HEK293 (cell line): ENCODE data around the gene PPM1K.

Experiments used
- CTCF ChIA-PET: fragments of 350-600 bp; formaldehyde crosslinking; extraction: SDS; loops from one replicate; lab custom pipeline; 2021; ENCODE audit warnings: antibody characterized with exemption; lab: Yijun Ruan, JAX
- POLR2A ChIA-PET: fragments of 300-600 bp; formaldehyde crosslinking; extraction: SDS; loops from one replicate; lab custom pipeline; 2020; ENCODE audit warnings: antibody characterized with exemption, inconsistent platforms; lab: Yijun Ruan, JAX
- H3K27ac ChIP-seq: fragments of 200-500 bp; sonication (Bioruptor generic); 2 replicates; pipeline ENCODE4 v1.5.1; 2014; ENCODE audit warnings: low read depth, low read length, control low read depth, inconsistent platforms; ENCODE audit errors: extremely low read depth
- H3K36me3 ChIP-seq, 2 experiments: fragments of 200-500 bp in 1 of 2; sonication (Bioruptor generic) in 1 of 2; 1 replicate in 1 of 2; 2 replicates in 1 of 2; pipeline ENCODE4 v1.5.1; 2014 to 2017; ENCODE audit warnings: inconsistent platforms in 2 of 2, low read length in 2 of 2; ENCODE audit not compliant: control insufficient read depth in 2 of 2, insufficient read depth in 1 of 2
- H3K4me1 ChIP-seq: fragments of 200-500 bp; sonication (Bioruptor generic); 2 replicates; pipeline ENCODE4 v1.5.1; 2014; ENCODE audit warnings: mild to moderate bottlenecking, low read length, inconsistent platforms; ENCODE audit not compliant: control insufficient read depth, insufficient read depth
- H3K4me3 ChIP-seq: 2 replicates; pipeline ENCODE4 v1.5.1; 2011; ENCODE audit warnings: low read depth, mild to moderate bottlenecking, control low read depth, low read length, moderate library complexity
- H3K9me3 ChIP-seq: fragments of 200-500 bp; sonication (Bioruptor generic); 2 replicates; pipeline ENCODE4 v1.5.1; 2014; ENCODE audit warnings: low read depth, low read length, inconsistent platforms; ENCODE audit not compliant: control insufficient read depth, insufficient read depth
- GLI2 ChIP-seq: fragments of 450-650 bp; formaldehyde crosslinking; IDR thresholded peaks from 2 replicates; pipeline ENCODE4; 2017; ENCODE audit warnings: missing biosample characterization, missing genetic modification characterization, low read depth, borderline replicate concordance
- GLIS1 ChIP-seq: fragments of 450-650 bp; formaldehyde crosslinking; IDR thresholded peaks from 2 replicates; pipeline ENCODE4 v1.5.1; 2016; ENCODE audit warnings: missing biosample characterization, missing genetic modification characterization
- IKZF3 ChIP-seq: fragments of 450-650 bp; IDR thresholded peaks from 2 replicates; pipeline ENCODE4 v1.5.0; 2018; ENCODE audit warnings: missing biosample characterization, mild to moderate bottlenecking, missing genetic modification characterization, moderate library complexity
- KLF16 ChIP-seq: fragments of 450-650 bp; formaldehyde crosslinking; IDR thresholded peaks from 2 replicates; pipeline ENCODE4 v1.5.1; 2017; ENCODE audit warnings: missing biosample characterization, missing genetic modification characterization
- MZF1 ChIP-seq: fragments of 450-650 bp; formaldehyde crosslinking; IDR thresholded peaks from 2 replicates; pipeline ENCODE4 v1.5.1; 2017; ENCODE audit warnings: missing biosample characterization, missing genetic modification characterization, borderline replicate concordance
- RBAK ChIP-seq: fragments of 450-650 bp; formaldehyde crosslinking; IDR thresholded peaks from 2 replicates; pipeline ENCODE4 v1.5.1; 2016; ENCODE audit warnings: missing biosample characterization, missing genetic modification characterization
- SP2 ChIP-seq: fragments of 450-650 bp; formaldehyde crosslinking; IDR thresholded peaks from 2 replicates; pipeline ENCODE4 v1.5.1; 2016; ENCODE audit warnings: missing biosample characterization, missing genetic modification characterization
- ZFP37 ChIP-seq: fragments of 450-650 bp; formaldehyde crosslinking; IDR thresholded peaks from 2 replicates; pipeline ENCODE4 v1.5.1; 2016; ENCODE audit warnings: missing biosample characterization, missing genetic modification characterization
- ZNF132 ChIP-seq: fragments of 450-650 bp; formaldehyde crosslinking; IDR thresholded peaks from 2 replicates; pipeline ENCODE4 v1.5.1; 2017; ENCODE audit warnings: missing biosample characterization, missing genetic modification characterization, borderline replicate concordance
- ZNF202 ChIP-seq: fragments of 450-650 bp; formaldehyde crosslinking; IDR thresholded peaks from 2 replicates; pipeline ENCODE4 v1.5.1; 2016; ENCODE audit warnings: missing biosample characterization, missing genetic modification characterization, borderline replicate concordance
- ZNF221 ChIP-seq: fragments of 450-650 bp; formaldehyde crosslinking; IDR thresholded peaks from 2 replicates; pipeline ENCODE4 v1.5.1; 2017; ENCODE audit warnings: missing biosample characterization, missing genetic modification characterization, borderline replicate concordance
- ZNF266 ChIP-seq: fragments of 450-650 bp; formaldehyde crosslinking; IDR thresholded peaks from 2 replicates; pipeline ENCODE4 v1.5.1; 2016; ENCODE audit warnings: missing biosample characterization, missing genetic modification characterization, low read depth
- ZNF292 ChIP-seq: fragments of 450-650 bp; formaldehyde crosslinking; IDR thresholded peaks from 2 replicates; pipeline ENCODE4 v1.5.1; 2016; ENCODE audit warnings: low read depth, missing biosample characterization, missing genetic modification characterization, borderline replicate concordance
- ZNF335 ChIP-seq: fragments of 450-650 bp; formaldehyde crosslinking; conservative IDR thresholded peaks from 2 replicates; pipeline ENCODE4 v1.5.1; 2016; ENCODE audit warnings: missing biosample characterization, missing genetic modification characterization
- ZNF354C ChIP-seq: fragments of 450-650 bp; formaldehyde crosslinking; IDR thresholded peaks from 2 replicates; pipeline ENCODE4 v1.5.1; 2016; ENCODE audit warnings: missing biosample characterization, missing genetic modification characterization, low read depth, borderline replicate concordance
- ZNF426 ChIP-seq: fragments of 450-650 bp; formaldehyde crosslinking; IDR thresholded peaks from 2 replicates; pipeline ENCODE4 v1.5.1; 2017; ENCODE audit warnings: missing biosample characterization, missing genetic modification characterization, mild to moderate bottlenecking, inconsistent platforms, moderate library complexity
- ZNF548 ChIP-seq: fragments of 450-650 bp; formaldehyde crosslinking; IDR thresholded peaks from 2 replicates; pipeline ENCODE4 v1.5.1; 2016; ENCODE audit warnings: missing biosample characterization, missing genetic modification characterization
- ZNF560 ChIP-seq: fragments of 450-650 bp; formaldehyde crosslinking; IDR thresholded peaks from 2 replicates; pipeline ENCODE4 v1.5.1; 2017; ENCODE audit warnings: missing biosample characterization, missing genetic modification characterization, borderline replicate concordance
- ZSCAN23 ChIP-seq: fragments of 450-650 bp; formaldehyde crosslinking; IDR thresholded peaks from 2 replicates; pipeline ENCODE4 v1.5.1; 2016; ENCODE audit warnings: missing biosample characterization, missing genetic modification characterization
- TF ChIP-seq, protein P1 (sequence below): fragments of 450-650 bp; formaldehyde crosslinking; IDR thresholded peaks from 2 replicates; pipeline ENCODE4 v1.5.1; 2016; ENCODE audit warnings: missing biosample characterization, missing genetic modification characterization
- TF ChIP-seq, protein P2 (sequence below): fragments of 450-650 bp; formaldehyde crosslinking; IDR thresholded peaks from 2 replicates; pipeline ENCODE4 v1.5.1; 2016; ENCODE audit warnings: missing biosample characterization, missing genetic modification characterization
- TF ChIP-seq, protein P3 (sequence below): fragments of 450-650 bp; formaldehyde crosslinking; IDR thresholded peaks from 2 replicates; pipeline ENCODE4 v1.5.1; 2016; ENCODE audit warnings: missing biosample characterization, missing genetic modification characterization

Gene PPM1K

DNA sequence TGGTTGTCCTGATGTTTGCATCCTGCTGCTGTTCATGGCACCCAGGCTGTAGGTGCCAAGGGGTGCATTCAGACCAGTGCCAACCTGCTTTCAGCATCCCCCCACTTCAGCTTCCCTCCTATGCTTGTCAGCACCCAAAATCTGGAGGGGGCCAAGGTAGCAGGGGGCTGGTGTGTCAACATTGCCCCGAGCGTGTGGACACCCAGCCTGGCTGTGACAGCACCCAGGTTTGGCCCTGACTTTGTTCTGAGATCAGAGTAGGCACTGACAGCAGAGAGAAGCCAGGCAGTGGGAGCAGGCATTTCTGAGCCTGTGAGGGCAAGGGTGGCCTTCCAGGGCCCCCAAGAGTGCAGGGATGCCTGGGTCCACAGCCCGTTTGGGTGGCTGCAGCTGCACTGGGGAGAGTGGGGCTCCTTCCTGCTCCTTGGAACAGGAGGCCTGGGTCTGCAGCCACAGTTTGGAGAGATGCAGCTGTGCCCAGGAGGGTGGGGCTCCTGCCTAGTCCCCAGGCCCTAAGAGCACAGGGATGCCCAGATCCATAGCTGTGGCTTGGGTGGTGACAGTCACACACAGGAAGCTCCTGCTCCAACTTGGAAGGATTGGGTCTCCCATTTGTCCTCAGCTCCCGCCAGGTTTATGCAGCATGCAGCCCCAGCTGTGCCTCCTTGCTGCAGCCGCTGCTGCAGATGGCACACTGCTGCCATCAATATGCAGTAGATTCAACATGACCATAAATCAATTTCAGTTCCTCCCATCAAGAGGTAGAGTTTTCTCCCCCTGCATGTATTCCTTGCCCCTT, 12.3 kb upstream of the PPM1K start:
- H3K36me3 ChIP-seq = no peaks in the 10 kb centered on the region
- POLR2A ChIA-PET = interaction anchor here (2.5 kb wide), 1 partner anchor 13 kb away, joined by 7 read pairs; the partner anchor contains the start of gene PPM1K
- CTCF ChIA-PET = no interaction called here
- no peak for TF ChIP-seq ZNF221
- TF ChIP-seq GLIS1 (tag by site-specific recombination) = no peak
- TF ChIP-seq, protein P1, sequence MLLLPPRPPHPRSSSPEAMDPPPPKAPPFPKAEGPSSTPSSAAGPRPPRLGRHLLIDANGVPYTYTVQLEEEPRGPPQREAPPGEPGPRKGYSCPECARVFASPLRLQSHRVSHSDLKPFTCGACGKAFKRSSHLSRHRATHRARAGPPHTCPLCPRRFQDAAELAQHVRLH (tag by site-specific recombination) = no peak
- TF ChIP-seq MZF1 = no peak
- TF ChIP-seq SP2 (tag by site-specific recombination) = no peak
- no peak for TF ChIP-seq ZNF354C
- TF ChIP-seq ZNF335 (tag by site-specific recombination) = no peak
- TF ChIP-seq, all 188 proteins: peak for 0
- no peak overlapping the region for H3K4me3 ChIP-seq
- no peak overlapping the region for H3K27ac ChIP-seq
- H3K9me3 ChIP-seq = no peaks in the 10 kb centered on the region
- no peaks in the 10 kb centered on the region; the same call in 1 of the 2 replicates for H3K4me1 ChIP-seq

DNA sequence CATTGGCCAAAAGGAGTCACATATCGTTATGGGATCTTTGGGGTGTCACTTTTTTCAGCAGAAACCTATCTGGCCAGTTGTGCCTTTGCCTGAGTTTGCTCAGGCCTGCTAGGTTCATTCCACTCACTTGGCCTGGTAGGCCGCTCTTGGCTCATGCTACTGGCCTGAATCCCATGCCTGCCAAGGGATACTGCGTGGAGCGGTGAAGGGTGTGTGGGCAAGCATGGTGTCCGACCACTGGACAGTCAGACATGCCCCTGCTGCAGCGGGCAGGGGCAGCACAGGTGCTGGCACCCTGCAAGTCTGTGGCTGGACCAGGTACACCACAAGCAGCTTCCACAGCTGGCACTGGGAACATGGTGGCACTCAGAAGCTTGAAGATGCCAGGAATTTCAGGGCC, 11.3 kb upstream of the PPM1K start:
- H3K36me3 ChIP-seq = no peaks in the 10 kb centered on the region
- no peaks in the 10 kb centered on the region for H3K9me3 ChIP-seq
- POLR2A ChIA-PET = interaction anchor here (2.5 kb wide), 1 partner anchor 12 kb away, joined by 7 read pairs; the partner anchor contains the start of gene PPM1K
- H3K4me1 ChIP-seq = no peaks in the 10 kb centered on the region; the same call in 1 of the 2 replicates
- no peak overlapping the region for H3K4me3 ChIP-seq
- TF ChIP-seq ZNF335 (tag by site-specific recombination) = no peak
- TF ChIP-seq, protein P2, sequence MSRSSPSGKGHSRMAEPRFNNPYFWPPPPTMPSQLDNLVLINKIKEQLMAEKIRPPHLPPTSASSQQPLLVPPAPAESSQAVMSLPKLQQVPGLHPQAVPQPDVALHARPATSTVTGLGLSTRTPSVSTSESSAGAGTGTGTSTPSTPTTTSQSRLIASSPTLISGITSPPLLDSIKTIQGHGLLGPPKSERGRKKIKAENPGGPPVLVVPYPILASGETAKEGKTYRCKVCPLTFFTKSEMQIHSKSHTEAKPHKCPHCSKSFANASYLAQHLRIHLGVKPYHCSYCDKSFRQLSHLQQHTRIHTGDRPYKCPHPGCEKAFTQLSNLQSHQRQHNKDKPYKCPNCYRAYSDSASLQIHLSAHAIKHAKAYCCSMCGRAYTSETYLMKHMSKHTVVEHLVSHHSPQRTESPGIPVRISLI = no peak
- TF ChIP-seq GLI2 (tag by site-specific recombination) = no peak
- TF ChIP-seq, protein P3, sequence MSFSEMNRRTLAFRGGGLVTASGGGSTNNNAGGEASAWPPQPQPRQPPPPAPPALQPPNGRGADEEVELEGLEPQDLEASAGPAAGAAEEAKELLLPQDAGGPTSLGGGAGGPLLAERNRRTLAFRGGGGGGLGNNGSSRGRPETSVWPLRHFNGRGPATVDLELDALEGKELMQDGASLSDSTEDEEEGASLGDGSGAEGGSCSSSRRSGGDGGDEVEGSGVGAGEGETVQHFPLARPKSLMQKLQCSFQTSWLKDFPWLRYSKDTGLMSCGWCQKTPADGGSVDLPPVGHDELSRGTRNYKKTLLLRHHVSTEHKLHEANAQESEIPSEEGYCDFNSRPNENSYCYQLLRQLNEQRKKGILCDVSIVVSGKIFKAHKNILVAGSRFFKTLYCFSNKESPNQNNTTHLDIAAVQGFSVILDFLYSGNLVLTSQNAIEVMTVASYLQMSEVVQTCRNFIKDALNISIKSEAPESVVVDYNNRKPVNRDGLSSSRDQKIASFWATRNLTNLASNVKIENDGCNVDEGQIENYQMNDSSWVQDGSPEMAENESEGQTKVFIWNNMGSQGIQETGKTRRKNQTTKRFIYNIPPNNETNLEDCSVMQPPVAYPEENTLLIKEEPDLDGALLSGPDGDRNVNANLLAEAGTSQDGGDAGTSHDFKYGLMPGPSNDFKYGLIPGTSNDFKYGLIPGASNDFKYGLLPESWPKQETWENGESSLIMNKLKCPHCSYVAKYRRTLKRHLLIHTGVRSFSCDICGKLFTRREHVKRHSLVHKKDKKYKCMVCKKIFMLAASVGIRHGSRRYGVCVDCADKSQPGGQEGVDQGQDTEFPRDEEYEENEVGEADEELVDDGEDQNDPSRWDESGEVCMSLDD (tag by site-specific recombination) = no peak
- TF ChIP-seq ZSCAN23 (tag by site-specific recombination) = no peak
- TF ChIP-seq IKZF3 (tag by site-specific recombination) = no peak
- TF ChIP-seq ZNF202 (tag by site-specific recombination) = no peak
- no peak for TF ChIP-seq ZFP37 (tag by site-specific recombination)
- no peak for TF ChIP-seq ZNF266 (tag by site-specific recombination)
- no peak for TF ChIP-seq ZNF426 (tag by site-specific recombination)
- TF ChIP-seq ZNF132 = no peak
- TF ChIP-seq ZNF560 (tag by site-specific recombination) = no peak
- no peak for TF ChIP-seq ZNF548
- TF ChIP-seq RBAK = no peak
- TF ChIP-seq KLF16 = no peak
- TF ChIP-seq ZNF292 (tag by site-specific recombination) = no peak
- CTCF ChIA-PET = interaction anchor here (0.8 kb wide), 1 partner anchor 12 kb away, joined by 3 read pairs; no protein-coding TSS in a partner anchor
- no peak overlapping the region for H3K27ac ChIP-seq
